Brain pericyte (primary cell): ENCODE data around the gene LBHD2.

ENCODE experiments used
- DNase-seq: peaks from one replicate; pipeline ENCODE4 v3.0.0-alpha.2; 2012; ENCODE audit warnings: low read depth, low spot score

The LBHD2 gene

DNA sequence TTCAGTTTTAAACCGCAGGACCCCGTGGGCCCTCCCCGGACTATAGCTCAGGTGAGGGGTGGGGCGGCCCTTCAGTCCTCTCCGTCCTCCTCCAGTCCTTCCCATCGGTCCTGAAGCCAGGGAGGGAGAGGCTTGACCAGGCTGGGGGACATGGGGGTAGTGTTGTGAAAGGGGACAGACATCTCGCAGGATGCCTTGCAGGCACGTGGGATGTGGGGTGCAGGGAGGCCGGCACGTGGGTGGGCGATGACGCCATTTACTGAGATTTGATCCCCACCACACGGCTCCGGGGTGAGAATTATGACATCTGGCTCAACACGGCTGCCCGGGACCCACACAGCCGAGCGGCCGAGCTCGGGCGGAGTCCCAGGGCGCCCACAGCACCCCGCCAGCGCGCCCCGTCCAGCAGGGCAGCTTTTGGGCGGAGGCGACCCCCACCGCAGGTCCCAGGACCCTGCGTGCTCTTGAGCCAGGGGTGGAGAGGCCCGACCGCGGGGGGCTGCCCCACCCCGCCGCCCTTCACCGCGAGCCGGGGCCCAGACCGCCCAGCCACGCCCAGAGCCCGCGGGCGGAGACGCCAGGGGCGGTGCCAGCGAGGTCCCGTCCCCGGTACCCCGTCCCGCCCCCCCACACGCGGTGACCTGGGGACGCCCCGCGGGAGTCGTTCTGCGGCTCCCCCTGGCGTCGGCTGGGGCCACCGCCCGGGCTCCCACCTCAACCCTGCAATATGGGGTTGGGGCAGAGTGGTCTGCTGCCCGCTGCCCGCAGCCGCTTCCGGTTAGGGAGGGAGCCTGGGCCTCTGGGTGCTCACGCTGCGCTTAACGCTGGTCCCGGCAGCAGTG, 7.3 kb downstream of the LBHD2 start:
- no peak for DNase-seq

DNA sequence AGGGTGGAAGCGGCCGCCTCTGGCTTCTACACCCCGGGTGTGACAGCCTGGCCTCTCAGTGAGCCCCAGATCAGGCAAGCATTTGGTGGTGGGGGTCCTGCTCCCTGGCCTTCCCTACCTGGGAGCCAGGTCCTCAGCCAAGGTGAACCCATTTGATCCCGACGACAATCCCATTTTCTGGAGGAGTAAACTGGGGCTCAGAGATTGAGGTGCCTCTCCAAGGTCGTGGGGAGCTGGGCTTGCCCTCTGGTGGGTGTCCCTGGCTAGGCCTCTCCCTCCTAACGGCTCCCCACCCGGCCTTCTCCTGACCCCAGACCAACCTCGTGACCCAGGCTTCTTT, 7.8 kb downstream of the LBHD2 start:
- DNase-seq, result no peak

DNA sequence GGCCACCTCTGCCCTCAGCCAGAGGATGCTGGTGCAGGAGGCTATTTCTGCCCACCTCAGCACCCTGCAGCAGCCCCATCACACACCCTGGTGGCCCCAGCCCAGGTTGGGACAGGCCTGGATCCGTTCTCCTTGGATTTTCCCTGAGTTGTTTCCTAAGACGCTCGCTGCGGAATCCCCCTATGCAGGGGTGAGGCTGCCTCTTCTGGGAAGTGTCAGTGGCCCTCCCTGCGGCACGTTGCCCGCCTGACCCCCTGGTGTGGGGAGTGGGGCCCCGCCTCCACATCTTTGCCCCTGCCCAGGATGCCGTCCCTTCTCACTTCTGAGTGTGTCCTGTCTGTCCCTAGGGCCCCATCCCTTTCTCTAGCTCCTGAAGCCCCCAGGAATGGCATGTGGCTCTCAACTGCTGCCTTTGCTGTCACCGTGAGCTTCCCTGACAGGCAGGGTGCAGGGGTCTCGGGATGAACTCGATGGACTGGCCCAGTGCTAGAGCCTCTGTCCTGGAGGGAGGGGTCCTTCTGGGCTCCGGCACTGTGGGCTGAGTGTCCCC, 9.9 kb downstream of the LBHD2 start:
- DNase-seq, result no peak

GRCh38 chr14:103094406-103095209, 10.6 kb downstream of the LBHD2 start, which contains the start of gene EXOC3L4:
EXOC3L4 (plus strand) TSS chr14:103094725; CDS start chr14:103100220, 5,495 bp downstream.
- DNase-seq, result no peak

DNA sequence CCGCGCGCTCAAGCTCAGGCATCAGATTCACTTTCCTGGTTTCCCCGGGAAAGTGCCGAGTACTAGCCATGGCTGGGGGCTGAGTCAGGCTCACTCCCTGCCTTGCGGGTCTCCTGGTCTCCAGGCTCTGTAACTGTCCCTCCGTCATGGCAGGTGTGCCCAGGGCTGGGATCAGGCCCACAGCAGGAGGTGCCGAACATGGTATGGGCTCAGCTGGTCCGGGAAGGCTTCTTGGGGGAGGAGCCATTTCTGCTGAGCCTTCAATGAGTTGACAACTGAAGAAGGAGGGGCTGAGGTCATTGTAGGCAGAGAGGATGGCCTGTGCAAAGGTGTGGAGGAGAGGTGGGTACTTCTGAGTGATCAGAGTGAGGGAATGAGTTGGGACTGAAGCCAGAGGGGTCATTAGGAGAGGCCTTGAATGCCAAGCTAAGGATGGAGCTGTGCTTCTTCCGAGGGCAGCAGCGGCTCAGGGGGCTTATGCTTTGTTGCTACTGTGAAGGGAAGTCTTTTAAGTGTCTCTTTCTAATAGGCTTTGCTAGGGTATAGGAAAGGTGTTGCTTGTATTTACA, 11.3 kb downstream of the LBHD2 start:
- DNase-seq, result no peak

DNA sequence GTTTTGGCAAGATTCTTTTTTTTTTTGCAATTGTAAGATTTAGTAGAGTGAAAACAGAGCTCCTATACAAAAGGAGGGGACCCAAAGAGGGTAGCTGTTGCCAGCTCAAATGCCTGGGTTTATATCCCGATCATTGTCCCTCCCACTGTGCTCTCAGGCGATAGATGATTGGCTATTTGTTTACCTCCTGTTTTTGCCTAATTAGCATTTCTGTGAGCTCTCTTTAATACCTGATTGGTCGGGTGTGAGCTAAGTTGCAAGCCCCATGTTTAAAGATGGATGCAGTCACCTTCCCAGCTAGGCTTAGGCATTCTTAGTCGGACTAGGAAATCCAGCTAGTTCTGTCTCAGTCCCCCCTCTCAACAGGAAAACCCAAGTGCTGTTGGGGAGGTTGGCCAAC, 12.4 kb downstream of the LBHD2 start:
- DNase-seq, result no peak

DNA sequence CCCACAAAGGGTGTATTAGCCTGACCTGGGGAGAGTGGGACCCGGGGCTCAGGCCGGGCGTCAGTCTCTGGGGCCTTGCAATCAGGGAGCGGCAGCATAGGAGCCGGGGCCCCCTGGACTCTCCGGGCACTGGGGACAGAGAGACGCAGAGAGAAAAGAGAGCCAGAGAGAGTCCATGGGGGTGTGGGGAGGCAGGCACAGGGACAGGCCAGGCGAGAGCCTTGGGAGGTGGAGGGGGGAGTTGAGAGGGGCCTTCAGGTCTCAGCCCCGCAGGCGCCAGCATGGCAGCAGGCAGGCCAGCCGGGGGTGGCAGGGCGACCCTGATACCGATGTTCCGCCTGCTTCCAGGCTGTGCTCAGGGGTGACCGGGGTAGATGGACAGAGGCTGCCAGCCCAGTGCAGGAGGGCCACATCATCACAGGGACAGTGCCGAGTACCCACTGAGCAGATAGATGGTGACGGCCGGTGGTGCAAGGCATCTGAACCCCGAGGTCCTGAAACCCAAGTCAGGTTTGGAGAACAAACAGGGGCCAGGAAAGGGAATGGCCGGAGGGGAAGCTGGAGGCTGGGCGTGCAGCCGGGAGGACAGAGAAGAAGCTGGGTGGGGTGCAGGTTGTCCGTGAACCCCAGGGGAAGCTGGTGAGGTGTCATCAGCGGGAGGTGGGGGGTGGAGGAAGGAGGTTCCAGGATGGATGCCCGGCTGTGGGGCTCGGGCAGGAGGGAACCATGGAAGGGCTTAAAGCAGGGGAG, 13.4 kb downstream of the LBHD2 start:
- no peak for DNase-seq

DNA sequence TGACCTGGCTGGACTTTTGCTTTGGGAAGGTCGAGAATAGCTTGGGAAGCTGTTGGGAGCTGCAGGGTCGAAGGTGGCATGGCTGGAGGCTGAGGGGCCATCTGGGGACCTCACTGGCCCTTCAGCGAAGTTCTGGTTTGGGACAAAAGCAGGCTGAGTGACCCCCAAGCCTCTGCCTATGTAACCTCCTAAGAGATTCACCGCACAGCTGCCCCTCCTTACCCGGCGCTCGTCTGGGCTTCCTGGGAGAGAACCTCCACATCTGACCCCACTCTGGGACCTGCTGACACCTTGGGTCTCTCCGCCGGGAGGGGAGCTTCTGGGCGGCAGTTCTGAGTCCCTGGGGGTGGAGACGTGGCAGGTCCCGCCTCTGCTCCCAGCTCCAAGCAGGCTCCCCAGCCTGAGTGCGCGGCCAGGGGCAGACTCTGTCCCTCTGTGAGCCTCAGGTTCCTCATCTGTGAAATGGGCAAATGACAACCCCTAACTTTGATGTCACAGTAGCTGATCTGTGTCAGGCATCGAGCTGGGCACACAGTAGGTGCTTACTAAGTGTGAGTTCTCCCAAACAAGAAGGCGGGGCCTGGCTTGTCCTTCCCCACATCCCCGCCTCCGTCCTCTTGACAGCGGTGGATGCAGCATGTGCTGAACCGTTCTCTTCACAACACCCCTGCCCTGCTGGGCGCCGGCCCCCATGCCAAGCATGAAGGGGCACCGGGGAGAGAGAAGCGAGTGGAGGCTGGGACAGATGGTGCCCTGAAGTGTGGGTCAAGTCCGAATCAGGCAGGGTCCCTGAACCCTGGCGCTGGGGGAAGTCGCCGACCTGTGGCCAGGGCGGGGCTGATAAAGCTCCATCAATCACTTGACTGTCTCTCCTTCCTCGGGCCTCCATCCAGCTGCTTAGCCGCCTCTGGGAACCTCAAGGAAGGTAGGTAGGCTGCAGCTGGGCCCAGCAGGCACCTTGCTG, 14.3 kb downstream of the LBHD2 start:
- DNase-seq, result no peak

- DNase-seq, result no peak
Measured at GRCh38 chr14:103099081-103099732, 15.2 kb downstream of the LBHD2 start.

DNA sequence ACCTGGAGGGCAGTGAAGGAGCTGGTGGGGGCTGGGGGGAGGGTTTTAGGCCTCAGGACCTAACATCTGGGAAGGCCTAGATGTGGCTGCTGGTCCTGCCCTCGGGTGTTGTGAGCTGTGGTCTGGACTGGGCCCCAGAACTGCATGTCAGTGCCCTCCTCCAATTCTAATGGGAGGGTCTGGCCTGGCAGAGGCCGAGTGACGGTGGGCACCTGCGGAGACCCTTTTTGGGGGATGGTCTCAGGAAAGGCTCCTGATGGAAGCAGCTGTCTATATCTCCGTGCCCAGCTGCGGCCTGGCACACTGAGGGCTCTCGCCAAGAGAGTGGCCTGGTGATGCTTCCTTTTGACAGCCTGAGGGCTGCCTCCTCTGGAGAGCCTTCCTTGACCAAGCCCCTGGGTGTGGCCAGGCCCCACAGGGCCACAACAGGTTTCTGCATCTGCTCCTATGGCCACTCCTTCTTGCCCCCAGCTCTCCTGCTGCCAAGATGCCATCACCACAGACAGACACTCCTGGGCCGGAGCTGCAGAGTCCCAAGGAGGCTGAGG, 15.8 kb downstream of the LBHD2 start:
- DNase-seq, result no peak

DNA sequence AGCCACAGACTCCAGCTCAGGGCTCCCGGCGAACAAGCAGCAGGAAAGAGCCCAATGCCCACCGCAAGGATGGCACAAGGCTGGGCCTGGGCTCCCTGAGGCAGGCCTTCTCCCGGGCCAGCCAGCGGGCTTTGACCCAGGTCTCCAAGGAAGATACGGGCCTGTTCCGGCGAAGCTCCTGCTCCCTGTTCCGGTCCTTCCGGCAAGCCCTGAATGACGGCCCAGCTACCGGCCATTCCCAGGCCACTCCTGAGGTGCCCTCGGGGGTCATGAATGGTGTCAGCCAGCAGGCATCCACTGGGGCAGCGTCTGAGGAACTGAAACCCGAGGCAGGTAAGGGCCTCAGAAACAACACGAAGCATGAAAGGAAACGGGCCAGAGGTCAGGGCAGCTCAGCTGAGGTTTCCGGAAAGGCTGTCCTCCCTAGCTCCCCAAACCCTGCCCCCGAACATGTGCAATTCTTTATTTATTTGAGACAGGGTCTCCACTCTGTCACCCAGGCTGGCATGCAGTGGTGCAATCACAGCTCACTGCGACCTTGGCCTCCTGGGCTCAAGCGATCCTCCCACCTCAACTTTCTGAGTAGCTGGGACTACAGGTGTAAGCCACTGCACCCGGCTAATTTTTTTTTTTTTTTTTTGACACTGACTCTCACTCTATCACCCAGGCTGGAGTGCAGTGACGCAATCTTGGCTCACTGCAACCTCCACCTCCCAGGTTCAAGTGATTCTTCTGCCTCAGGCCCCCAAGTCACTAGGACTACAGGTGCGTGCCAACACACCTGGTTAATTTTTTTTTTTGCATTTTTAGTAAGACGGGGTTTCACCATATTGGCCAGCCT, 16.5 kb downstream of the LBHD2 start:
- DNase-seq, result no peak

- no peak for DNase-seq
Measured at GRCh38 chr14:103101257-103101962, 17.4 kb downstream of the LBHD2 start.

DNA sequence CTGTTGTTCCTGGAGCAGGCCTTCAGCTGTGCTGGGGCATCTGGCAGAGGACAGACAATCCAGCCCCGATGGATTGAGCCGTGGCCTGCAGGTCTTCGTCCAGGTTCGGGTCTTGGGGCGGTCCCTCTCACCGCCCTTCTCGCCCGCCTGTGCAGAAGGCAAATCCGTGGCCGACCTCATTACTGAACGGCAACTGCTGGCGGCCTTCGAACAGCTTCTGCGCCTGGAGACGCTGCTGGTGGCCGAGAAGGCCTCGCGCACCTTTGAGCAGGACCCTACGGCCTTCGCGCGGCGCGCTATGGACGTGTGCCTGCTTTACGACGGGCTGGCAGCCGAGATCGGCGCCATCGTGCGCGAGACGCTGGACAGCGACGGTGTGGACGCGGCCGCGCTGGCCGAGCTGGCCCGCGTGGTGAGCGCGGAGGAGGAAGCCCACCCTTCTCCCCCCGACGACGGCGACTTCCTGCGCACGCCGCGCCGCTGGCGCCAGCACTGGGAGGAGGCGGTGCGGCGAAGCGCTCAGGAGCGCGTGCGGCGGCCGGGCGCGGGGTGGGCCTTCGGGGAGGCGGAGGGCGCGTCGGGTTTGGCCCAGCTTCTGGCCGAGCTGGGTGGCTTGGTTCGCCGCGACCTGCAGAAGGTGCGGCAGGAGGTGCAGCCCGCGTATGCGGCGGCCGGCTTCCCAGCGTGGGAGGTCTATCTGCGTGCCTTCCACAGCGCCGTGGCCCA, 18.1 kb downstream of the LBHD2 start:
- no peak for DNase-seq

DNA sequence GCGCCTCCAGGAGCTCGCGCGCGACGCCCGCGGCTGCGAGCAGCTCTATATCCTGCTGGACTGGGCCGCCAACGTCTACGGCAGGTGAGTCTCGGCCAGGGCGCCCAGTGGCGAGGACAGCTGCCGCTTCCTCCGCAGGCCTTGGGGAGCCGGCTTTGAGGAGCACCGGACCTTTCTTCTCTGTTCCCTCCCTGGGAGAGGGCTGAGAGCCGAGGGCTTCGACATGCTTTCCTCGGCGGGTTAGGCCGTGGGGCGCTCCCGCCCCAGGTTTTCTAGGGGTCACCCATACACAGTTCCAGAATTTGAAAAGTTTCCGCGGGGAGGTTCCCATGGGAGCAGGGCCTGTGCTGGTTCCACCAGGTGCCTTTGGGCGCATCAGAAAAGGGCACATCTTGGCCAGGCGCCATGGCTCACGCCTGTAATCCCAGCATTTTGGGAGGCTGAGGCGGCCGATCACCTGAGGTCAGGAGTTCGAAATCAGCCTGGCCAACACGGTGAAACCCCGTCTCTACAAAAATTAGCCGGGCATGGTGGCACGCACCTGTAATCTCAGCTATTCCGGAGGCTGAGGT, 18.8 kb downstream of the LBHD2 start:
- DNase-seq, result no peak

- DNase-seq, result no peak
Measured at GRCh38 chr14:103103461-103104388, 19.7 kb downstream of the LBHD2 start.

DNA sequence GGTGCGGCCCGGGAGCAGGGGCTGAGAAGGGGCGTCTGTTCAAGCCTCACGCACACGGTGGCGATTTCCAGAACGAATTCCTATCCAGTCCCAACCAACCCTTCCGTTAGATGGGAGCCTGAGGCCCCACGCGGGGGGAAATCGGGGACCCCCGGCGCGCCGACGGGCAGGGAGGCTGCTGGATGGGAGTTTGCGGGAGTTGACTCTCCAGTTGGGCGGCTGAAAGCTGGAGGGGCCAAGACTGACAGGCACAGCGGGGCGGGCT, 20.3 kb downstream of the LBHD2 start:
- DNase-seq, result no peak
